Activated CD8-positive, alpha-beta T cell treated with anti-CD3 and anti-CD28 coated beads for 36 hours (primary cell): ENCODE data around the gene LOXL3. TPM values are rescaled to one million over a fixed set of nuclear protein-coding genes. Genes with fewer than 3 reads are reported as not detected.

ENCODE experiments used
- ATAC-seq: fragments of 200-7000 bp; cut with Tn5 transposase; one replicate; pipeline ENCODE4 v1.10.0; 2021; ENCODE audit warnings: mild to moderate bottlenecking, moderate library complexity
- CTCF ChIA-PET: fragments of 350-600 bp; sonication (Branson Sonifier 250); formaldehyde crosslinking; loops from one replicate; lab custom pipeline; 2021; ENCODE audit warnings: antibody characterized with exemption; lab: Charles Lee
- POLR2A ChIA-PET: fragments of 350-600 bp; sonication (Branson Sonifier 250); formaldehyde crosslinking; loops from one replicate; lab custom pipeline; 2021; ENCODE audit warnings: antibody characterized with exemption; lab: Charles Lee
- DNase-seq: peaks from one replicate; pipeline ENCODE4 v3.0.0-alpha.2; 2020
- H3K27ac Mint-ChIP-seq: one replicate; pipeline ENCODE4 v1.8.0; 2021; ENCODE audit warnings: mild to moderate bottlenecking, mixed read lengths
- H3K27me3 Mint-ChIP-seq: one replicate; pipeline ENCODE4 v1.8.0; 2021; ENCODE audit warnings: mixed read lengths
- H3K36me3 Mint-ChIP-seq: one replicate; pipeline ENCODE4 v1.8.0; 2021; ENCODE audit warnings: low read depth, mixed read lengths
- H3K4me1 Mint-ChIP-seq: one replicate; pipeline ENCODE4 v1.8.0; 2021; ENCODE audit warnings: low read depth, mixed read lengths
- H3K4me3 Mint-ChIP-seq: one replicate; pipeline ENCODE4 v1.8.0; 2021; ENCODE audit warnings: mild to moderate bottlenecking, moderate library complexity, mixed read lengths
- H3K9me3 Mint-ChIP-seq: one replicate; pipeline ENCODE4 v1.8.0; 2021; ENCODE audit warnings: mixed read lengths
- CTCF ChIP-seq: fragments of 200-600 bp; IDR thresholded peaks from one replicate; pipeline ENCODE4 v1.8.0; 2022; ENCODE audit warnings: antibody characterized with exemption, mild to moderate bottlenecking
- intact Hi-C: fragments of 100-400 bp; cut with micrococcal nuclease; formaldehyde crosslinking; loops from one replicate; pipeline ENCODE4 v1.10.0; 2022
- total RNA-seq, 2 experiments: library from RNA; stranded (reverse); gene quantifications; one replicate each; pipeline ENCODE4 v1.2.3, GENCODE V29; 2021

Gene LOXL3
- total RNA-seq, 2 experiments from 2014 or later, result 0.38 to 0.60 TPM

- CTCF ChIA-PET, result interaction anchor here (1.1 to 1.8 kb wide), 2 partner anchors 16 to 71 kb away, joined by 3 to 4 read pairs; no protein-coding TSS in a partner anchor
- peaks cover 66% of the 10 kb centered on the region for H3K27me3 Mint-ChIP-seq
- peaks cover 26% of the 10 kb centered on the region for H3K4me1 Mint-ChIP-seq
Observed at GRCh38 chr2:74515981-74516633, 37.6 kb downstream of the LOXL3 start.

GRCh38 chr2:74515271-74515980 is 38.3 kb downstream of the LOXL3 start:
- H3K4me3 Mint-ChIP-seq, result peak overlapping the region; percentile 52
- H3K4me1 Mint-ChIP-seq, result peaks cover 26% of the 10 kb centered on the region
- ATAC-seq (peak; percentile 10), DNase-seq (no peak)
- H3K9me3 Mint-ChIP-seq, result no peaks in the 10 kb centered on the region
- H3K36me3 Mint-ChIP-seq, result peaks cover 5% of the 10 kb centered on the region
- no peak overlapping the region for H3K27ac Mint-ChIP-seq
- ChIA-PET CTCF (interaction anchor here (1.1 to 2.0 kb wide), 3 partner anchors 9 to 72 kb away, joined by 3 to 4 read pairs (median 3); partner anchors contain the start of genes CCDC142 and TTC31), POLR2A (interaction anchor here (1.3 to 2.7 kb wide), 5 partner anchors 12 to 18 kb away, joined by 3 to 15 read pairs (median 5); partner anchors contain the start of genes AUP1 and HTRA2)
- TF ChIP-seq CTCF, result no peak
- H3K27me3 Mint-ChIP-seq, result peaks cover 70% of the 10 kb centered on the region
- intact Hi-C loops, result no loop called here

More at GRCh38 chr2:74515981-74516633, 37.6 kb downstream of the LOXL3 start:
- H3K27ac Mint-ChIP-seq, result no peak overlapping the region
- DNase-seq (peak; percentile 80), ATAC-seq (peak; percentile 80)
- no peak for TF ChIP-seq CTCF
- peak overlapping the region; percentile 42 for H3K4me3 Mint-ChIP-seq
- peaks cover 5% of the 10 kb centered on the region for H3K36me3 Mint-ChIP-seq
- POLR2A ChIA-PET, result interaction anchor here (0.8 to 2.7 kb wide), 6 partner anchors 9 to 15 kb away, joined by 3 to 15 read pairs (median 4); partner anchors contain the start of genes AUP1 and HTRA2
- intact Hi-C loops, result no loop called here
- no peaks in the 10 kb centered on the region for H3K9me3 Mint-ChIP-seq

GRCh38 chr2:74514368-74515270 is 39.1 kb downstream of the LOXL3 start, which contains the start of gene TLX2:
TSS of gene TLX2 (plus strand) at chr2:74514450. CDS start at chr2:74514807, 357 bp downstream.
- intact Hi-C loops, result no loop called here
- ChIA-PET POLR2A (interaction anchor here (1.1 to 1.8 kb wide), 5 partner anchors 12 to 52 kb away, joined by 3 to 6 read pairs (median 4); partner anchors contain the start of gene CCDC142), CTCF (interaction anchor here (1.1 to 2.0 kb wide), 4 partner anchors 8 to 73 kb away, joined by 3 to 4 read pairs (median 4); partner anchors contain the start of genes CCDC142 and TTC31)
- no peak for TF ChIP-seq CTCF
- H3K27me3 Mint-ChIP-seq, result peaks cover 68% of the 10 kb centered on the region
- ATAC-seq (peak; percentile 14), DNase-seq (no peak)
- H3K9me3 Mint-ChIP-seq, result no peaks in the 10 kb centered on the region
- peaks cover 26% of the 10 kb centered on the region for H3K4me1 Mint-ChIP-seq
- H3K27ac Mint-ChIP-seq, result no peak within 1 kb of the TSS
- peak within 1 kb of the TSS; percentile 52 for H3K4me3 Mint-ChIP-seq
- peaks cover 5% of the 10 kb centered on the region for H3K36me3 Mint-ChIP-seq

- Mint-ChIP-seq H3K4me3 (no peak overlapping the region), H3K27me3 (peaks cover 64% of the 10 kb centered on the region), H3K27ac (no peak overlapping the region), H3K9me3 (no peaks in the 10 kb centered on the region), H3K36me3 (peaks cover 5% of the 10 kb centered on the region), H3K4me1 (peaks cover 26% of the 10 kb centered on the region)
- ChIA-PET CTCF (interaction anchor here (1.3 to 2.0 kb wide), 5 partner anchors 7 to 72 kb away, joined by 3 to 5 read pairs (median 4); partner anchors contain the start of genes CCDC142 and TTC31), POLR2A (interaction anchor here (1.1 to 1.8 kb wide), 5 partner anchors 13 to 69 kb away, joined by 3 to 6 read pairs (median 4); partner anchors contain the start of gene CCDC142)
- ATAC-seq (peak; percentile 22), DNase-seq (peak; percentile 51)
- TF ChIP-seq CTCF, result no peak
- intact Hi-C loops, result no loop called here
Observed at GRCh38 chr2:74513605-74514367, 40.0 kb downstream of the LOXL3 start.
